GM12801 (cell line): ENCODE results near the gene EVA1C.

Source experiments
- CTCF ChIP-seq: IDR thresholded peaks from one replicate; pipeline ENCODE4 v1.5.1; 2011; ENCODE audit warnings: control low read depth; ENCODE audit not compliant: insufficient read length; ENCODE audit errors: extremely low read depth

EVA1C gene

GRCh38 chr21:32476661-32477423 lies 64.3 kb downstream of the EVA1C start:
- TF ChIP-seq CTCF, result no peak

GRCh38 chr21:32477424-32477745 lies 64.9 kb downstream of the EVA1C start:
- no peak for TF ChIP-seq CTCF

- no peak for TF ChIP-seq CTCF
Measured at GRCh38 chr21:32481875-32482408, 69.4 kb downstream of the EVA1C start.

- no peak for TF ChIP-seq CTCF
Measured at GRCh38 chr21:32482565-32483292, 70.2 kb downstream of the EVA1C start.

- no peak for TF ChIP-seq CTCF
Measured at GRCh38 chr21:32483293-32483595, 70.7 kb downstream of the EVA1C start.

GRCh38 chr21:32484706-32485380 lies 72.3 kb downstream of the EVA1C start:
- no peak for TF ChIP-seq CTCF

- TF ChIP-seq CTCF, result no peak
Measured at GRCh38 chr21:32492376-32492775, 79.9 kb downstream of the EVA1C start.
